SK-N-SH treated with all-trans-retinoic acid at 6 μM for 48 hours (cell line): ENCODE data around the gene NPAS3.

Experiments used
- ATAC-seq: fragments of 200-7000 bp; cut with Tn5 transposase; 3 replicates; pipeline ENCODE4 v1.9.1; 2020; ENCODE audit warnings: mild to moderate bottlenecking, moderate library complexity
- ARNTL ChIP-seq: fragments of 450-650 bp; formaldehyde crosslinking; IDR thresholded peaks from 2 replicates; pipeline ENCODE4 v1.5.0; 2020; ENCODE audit warnings: low read depth, mild to moderate bottlenecking, moderate library complexity, borderline replicate concordance
- BACH2 ChIP-seq: fragments of 250-450 bp; sonication (Bioruptor Pico); IDR thresholded peaks from 2 replicates; pipeline ENCODE4 v1.9.0; 2021; ENCODE audit warnings: mild to moderate bottlenecking, borderline replicate concordance
- CREB5 ChIP-seq: fragments of 250-450 bp; sonication (Bioruptor Pico); IDR thresholded peaks from 2 replicates; pipeline ENCODE4 v1.5.1; 2020; ENCODE audit warnings: low read depth, mild to moderate bottlenecking, moderate library complexity
- CSDC2 ChIP-seq: fragments of 250-450 bp; sonication (Bioruptor Pico); IDR thresholded peaks from 2 replicates; pipeline ENCODE4 v1.5.0; 2020; ENCODE audit warnings: mild to moderate bottlenecking, moderate library complexity
- CSRNP3 ChIP-seq: fragments of 250-450 bp; sonication (Bioruptor Pico); IDR thresholded peaks from 2 replicates; pipeline ENCODE4 v1.5.1; 2021; ENCODE audit warnings: mild to moderate bottlenecking, moderate library complexity
- GLIS3 ChIP-seq: fragments of 250-450 bp; sonication (Bioruptor Pico); IDR thresholded peaks from 2 replicates; pipeline ENCODE4 v1.5.0; 2020; ENCODE audit warnings: mild to moderate bottlenecking, moderate library complexity
- ISL1 ChIP-seq: fragments of 250-450 bp; sonication (Bioruptor Pico); IDR thresholded peaks from 2 replicates; pipeline ENCODE4 v2.1.2; 2022; ENCODE audit warnings: mild to moderate bottlenecking, moderate library complexity
- OSR1 ChIP-seq: fragments of 250-450 bp; sonication (Bioruptor Pico); IDR thresholded peaks from 2 replicates; pipeline ENCODE4 v1.8.0; 2022; ENCODE audit warnings: moderate library complexity, mild to moderate bottlenecking, inconsistent platforms
- PATZ1 ChIP-seq: fragments of 250-450 bp; sonication (Bioruptor Pico); IDR thresholded peaks from 2 replicates; pipeline ENCODE4 v1.8.0; 2020; ENCODE audit warnings: mild to moderate bottlenecking, moderate library complexity, borderline replicate concordance
- POU6F1 ChIP-seq: fragments of 250-450 bp; sonication (Bioruptor Pico); IDR thresholded peaks from 2 replicates; pipeline ENCODE4 v1.8.0; 2021; ENCODE audit warnings: low read depth, mild to moderate bottlenecking, moderate library complexity, borderline replicate concordance
- PPARA ChIP-seq: fragments of 250-450 bp; sonication (Bioruptor Pico); IDR thresholded peaks from 2 replicates; pipeline ENCODE4 v1.5.0; 2020; ENCODE audit warnings: mild to moderate bottlenecking, borderline replicate concordance
- RARB ChIP-seq: fragments of 250-450 bp; sonication (Bioruptor Pico); IDR thresholded peaks from 2 replicates; pipeline ENCODE4 v1.8.0; 2021; ENCODE audit warnings: mild to moderate bottlenecking, moderate library complexity
- TCF4 ChIP-seq: fragments of 250-450 bp; sonication (Bioruptor Pico); IDR thresholded peaks from 2 replicates; pipeline ENCODE4 v1.8.0; 2021; ENCODE audit warnings: mild to moderate bottlenecking, moderate library complexity, borderline replicate concordance
- TSHZ2 ChIP-seq: fragments of 250-450 bp; sonication (Bioruptor Pico); IDR thresholded peaks from 2 replicates; pipeline ENCODE4 v1.5.0; 2020; ENCODE audit warnings: mild to moderate bottlenecking, moderate library complexity
- ZFP3 ChIP-seq: fragments of 250-450 bp; sonication (Bioruptor Pico); IDR thresholded peaks from 2 replicates; pipeline ENCODE4 v1.5.0; 2020; ENCODE audit warnings: mild to moderate bottlenecking, moderate library complexity
- ZFP30 ChIP-seq: fragments of 450-650 bp; formaldehyde crosslinking; IDR thresholded peaks from 2 replicates; pipeline ENCODE4 v1.5.0; 2022; ENCODE audit warnings: mild to moderate bottlenecking, moderate library complexity
- ZNF565 ChIP-seq: fragments of 450-650 bp; formaldehyde crosslinking; conservative IDR thresholded peaks from 2 replicates; pipeline ENCODE4 v1.5.0; 2020; ENCODE audit warnings: low read depth, mild to moderate bottlenecking, moderate library complexity
- ZNF70 ChIP-seq: fragments of 450-650 bp; formaldehyde crosslinking; IDR thresholded peaks from 2 replicates; pipeline ENCODE4 v1.5.0; 2020; ENCODE audit warnings: mild to moderate bottlenecking, moderate library complexity
- ZNF8 ChIP-seq: fragments of 450-650 bp; formaldehyde crosslinking; IDR thresholded peaks from 2 replicates; pipeline ENCODE4 v1.5.0; 2020; ENCODE audit warnings: mild to moderate bottlenecking, moderate library complexity

The NPAS3 gene

GRCh38 chr14:33609582-33609981, 670.9 kb downstream of the NPAS3 start (continued):
- TF ChIP-seq POU6F1 (CRISPR knock-in tag): no peak
- no peak for TF ChIP-seq TCF4 (CRISPR knock-in tag)
- no peak for TF ChIP-seq BACH2 (CRISPR knock-in tag)
- no peak for TF ChIP-seq PPARA

- peak; percentile 76 for ATAC-seq
- TF ChIP-seq ARNTL: no peak
- TF ChIP-seq CSRNP3 (CRISPR knock-in tag): no peak
- peak; percentile 80 for TF ChIP-seq ISL1 (CRISPR knock-in tag)
- peak; percentile 69; the same call in 1 of the 2 replicates for TF ChIP-seq TSHZ2 (CRISPR knock-in tag)
- TF ChIP-seq TCF4 (CRISPR knock-in tag): peak; percentile 51
- TF ChIP-seq PPARA: no peak
These were observed 671.4 kb downstream of the NPAS3 start for GRCh38 chr14:33610121-33610520.

GRCh38 chr14:33611405-33612196, 672.9 kb downstream of the NPAS3 start:
- TF ChIP-seq PPARA (no peak), TSHZ2 (CRISPR knock-in tag) (no peak), CSRNP3 (CRISPR knock-in tag) (no peak), GLIS3 (CRISPR knock-in tag) (no peak), OSR1 (CRISPR knock-in tag) (no peak), BACH2 (CRISPR knock-in tag) (no peak), ZFP30 (CRISPR knock-in tag) (no peak), CREB5 (no peak), ARNTL (no peak)
- ATAC-seq: peak; percentile 68

GRCh38 chr14:33612197-33612505, 673.5 kb downstream of the NPAS3 start:
- TF ChIP-seq ZFP30 (CRISPR knock-in tag) (no peak), PATZ1 (no peak), ZFP3 (CRISPR knock-in tag) (no peak), CSRNP3 (CRISPR knock-in tag) (no peak), ISL1 (CRISPR knock-in tag) (no peak), TCF4 (CRISPR knock-in tag) (no peak), CSDC2 (CRISPR knock-in tag) (no peak), OSR1 (CRISPR knock-in tag) (no peak), ZNF8 (CRISPR knock-in tag) (no peak), PPARA (no peak), RARB (CRISPR knock-in tag) (no peak), ZNF565 (CRISPR knock-in tag) (no peak), ZNF70 (CRISPR knock-in tag) (no peak)
- ATAC-seq: no peak
